Fibroblast of gingiva (primary cell): ENCODE measurements around the gene C6orf120.

ENCODE experiments used
- DNase-seq: peaks from one replicate; pipeline ENCODE4 v3.0.0-alpha.2; 2011; ENCODE audit warnings: low read depth

C6orf120 gene

DNA sequence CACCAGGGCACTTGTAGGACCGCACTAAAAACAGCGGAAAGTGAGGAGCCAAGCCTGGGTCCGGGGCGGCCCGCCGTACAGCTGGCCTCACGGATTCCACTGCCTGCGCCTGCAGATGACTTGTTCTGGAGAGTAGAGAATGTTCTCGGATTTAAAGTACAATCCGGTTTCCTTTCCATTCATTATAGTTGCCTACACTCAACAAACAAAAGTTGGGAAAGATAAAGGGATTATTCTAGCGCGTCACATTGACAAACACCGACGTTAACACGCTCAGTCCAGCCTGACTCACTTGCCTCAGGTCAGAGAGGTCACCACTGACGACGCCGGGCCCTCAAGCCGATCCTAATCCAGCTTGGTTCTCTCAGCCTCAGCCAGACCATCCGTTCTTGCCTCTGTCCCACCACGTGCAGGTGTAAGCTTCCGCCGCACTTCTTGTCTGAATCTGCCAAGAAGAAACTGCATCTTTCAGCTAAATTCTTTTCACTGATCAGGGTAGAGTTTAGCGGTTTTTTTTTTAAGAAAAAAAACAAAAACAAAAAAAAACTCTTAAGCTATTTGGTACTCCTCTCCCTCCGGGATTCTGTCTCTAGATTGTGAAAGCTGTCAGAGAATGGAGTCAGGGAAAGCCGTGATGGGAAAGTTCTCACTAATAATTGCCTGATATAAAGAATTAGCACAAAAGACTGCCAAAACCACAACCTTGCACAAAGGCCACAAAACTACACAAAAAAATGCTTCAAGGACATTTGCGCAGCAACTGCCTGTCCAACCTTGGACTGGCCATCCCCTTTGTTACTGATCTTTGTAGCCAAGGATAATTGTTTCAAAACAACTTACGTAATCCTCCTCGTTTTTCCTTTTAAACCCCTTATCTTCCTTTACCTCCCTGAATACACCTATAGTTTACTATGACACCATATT is 23.5 kb downstream of the C6orf120 start:
- DNase-seq: peak; percentile 60

DNA sequence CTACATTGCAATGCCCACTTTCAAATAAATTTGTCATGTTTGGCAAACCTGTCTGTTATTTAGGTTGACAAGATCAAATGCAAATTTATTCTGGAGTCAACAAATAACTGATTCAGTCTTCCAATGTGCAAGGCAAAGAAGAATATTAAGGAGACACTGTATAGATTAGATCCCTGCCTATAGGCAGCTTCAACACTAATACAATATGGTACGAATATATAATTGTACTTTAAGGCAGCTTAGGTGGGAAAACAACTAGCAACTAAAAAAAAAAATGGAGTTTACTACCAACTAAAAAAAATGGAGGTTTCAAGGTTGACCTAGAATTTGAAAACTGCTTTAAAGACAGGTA is 24.1 kb downstream of the C6orf120 start:
- DNase-seq: no peak

DNA sequence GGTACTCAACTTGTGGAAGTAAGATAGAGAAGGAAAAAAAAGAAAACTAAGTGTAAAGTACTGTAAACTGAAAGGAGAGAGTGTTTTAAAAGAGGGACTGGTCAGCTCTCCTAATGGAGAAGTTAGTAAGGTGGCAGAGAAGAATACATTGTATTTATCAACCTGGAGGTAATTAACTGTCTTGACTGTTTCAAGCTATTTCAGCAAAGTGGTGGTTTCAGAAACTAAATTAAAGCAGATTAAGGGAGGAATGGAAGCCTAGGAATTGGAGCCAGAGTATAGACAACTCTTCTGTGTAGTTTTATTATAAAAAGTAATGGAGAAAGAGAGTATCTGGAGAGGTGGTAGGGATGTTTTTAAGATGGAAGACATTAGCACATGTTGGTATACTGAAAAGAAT is 25.0 kb downstream of the C6orf120 start:
- no peak for DNase-seq

DNA sequence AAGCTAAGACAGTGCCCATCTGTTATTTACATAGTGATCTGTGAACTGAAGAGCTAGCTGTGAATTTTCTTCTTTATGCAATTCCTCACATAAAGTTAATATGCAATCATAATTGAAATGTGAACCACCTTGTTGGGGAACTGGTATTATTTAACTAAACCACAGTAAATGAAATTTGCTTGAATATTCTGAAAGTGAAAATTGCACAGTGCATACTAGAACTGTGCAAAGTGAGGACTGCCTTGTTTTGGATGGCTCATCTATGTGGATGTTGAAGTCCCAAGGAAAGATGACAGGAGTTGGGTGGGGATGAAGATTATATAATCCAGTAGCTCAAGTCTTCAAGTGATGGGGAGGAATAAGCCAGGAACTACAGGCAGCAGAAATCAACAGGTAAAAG is 28.0 kb downstream of the C6orf120 start:
- DNase-seq: no peak

DNA sequence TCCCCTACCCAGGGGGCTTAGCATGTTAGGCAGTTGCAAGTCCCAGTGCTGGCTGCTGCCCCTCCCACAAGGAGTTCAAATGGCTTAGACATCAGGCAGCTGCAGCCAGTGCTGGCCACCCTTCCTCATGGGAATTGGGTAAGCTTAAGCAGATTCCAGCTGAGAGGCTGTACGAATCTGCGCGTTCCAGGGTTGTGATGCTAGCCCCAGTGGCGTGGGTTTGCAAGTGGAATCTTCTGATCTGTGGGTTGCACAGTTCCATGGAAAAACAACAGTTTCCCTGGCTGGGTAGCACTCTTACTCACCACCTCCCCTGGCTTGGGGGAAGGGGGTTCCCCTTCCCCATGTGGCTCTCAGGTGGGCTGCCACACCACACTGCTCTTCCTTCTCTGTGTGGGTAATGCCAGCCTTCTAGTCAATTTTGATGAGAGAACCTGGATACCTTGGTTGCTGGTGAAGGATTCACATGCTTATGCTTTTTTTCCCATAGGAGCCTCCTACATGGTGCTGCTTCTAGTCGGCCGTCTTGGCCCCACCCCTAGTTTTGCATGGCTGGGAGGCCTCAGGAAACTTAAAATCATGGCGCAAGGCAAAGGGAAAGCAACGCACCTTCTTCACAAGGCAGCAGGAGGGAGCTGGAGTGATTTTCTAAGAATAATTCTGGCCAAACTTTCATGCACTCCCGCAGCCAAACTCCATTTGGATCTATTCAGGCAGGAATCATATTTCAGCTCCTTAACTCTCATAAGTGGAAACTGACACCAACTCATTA is 36.5 kb downstream of the C6orf120 start:
- peak; percentile 36 for DNase-seq

DNA sequence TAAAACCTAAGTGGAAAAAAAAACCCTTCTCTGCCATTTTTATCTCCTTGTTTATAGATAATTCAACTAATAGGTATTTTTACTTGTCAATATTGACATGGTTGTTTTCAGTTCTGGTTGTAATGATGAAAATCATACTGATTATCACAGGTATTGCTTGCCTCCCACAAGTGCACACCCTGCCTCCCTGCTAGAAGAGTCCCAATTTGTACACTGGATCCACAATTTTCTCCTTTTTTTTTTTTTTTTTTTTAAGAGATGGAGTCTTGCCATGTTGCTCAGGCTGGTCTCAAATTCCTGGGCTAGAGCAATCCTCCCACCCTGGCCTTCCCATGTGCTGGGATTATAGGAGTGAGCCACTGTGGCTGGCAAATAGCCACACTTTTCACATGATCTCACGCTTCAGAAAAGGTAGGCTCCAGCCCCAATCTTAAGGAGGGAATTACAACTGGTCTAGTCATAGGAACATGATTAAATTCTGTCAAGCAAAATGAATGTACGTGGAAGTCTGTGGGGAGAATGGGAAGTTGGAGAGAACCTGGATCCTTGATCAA is 37.1 kb downstream of the C6orf120 start:
- no peak for DNase-seq

DNA sequence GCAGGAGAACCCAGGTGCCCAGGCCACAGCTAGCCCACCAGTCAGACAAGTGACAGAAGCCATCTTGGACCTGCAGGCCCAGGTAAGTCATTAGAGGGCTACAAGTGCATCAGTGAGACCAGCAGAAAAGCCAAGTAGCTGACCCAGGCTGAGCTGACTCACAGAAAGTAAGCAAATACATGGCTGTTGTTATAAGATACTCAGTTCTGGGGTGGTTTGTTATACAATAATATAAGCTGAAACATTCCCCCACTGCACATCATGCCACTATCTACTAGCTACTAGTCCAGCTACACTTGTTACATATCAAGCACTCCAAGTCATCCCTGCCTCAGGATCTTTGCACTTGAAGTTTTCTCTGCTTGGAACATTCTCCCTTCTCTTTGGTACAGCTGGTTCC is 39.4 kb downstream of the C6orf120 start:
- DNase-seq: no peak

DNA sequence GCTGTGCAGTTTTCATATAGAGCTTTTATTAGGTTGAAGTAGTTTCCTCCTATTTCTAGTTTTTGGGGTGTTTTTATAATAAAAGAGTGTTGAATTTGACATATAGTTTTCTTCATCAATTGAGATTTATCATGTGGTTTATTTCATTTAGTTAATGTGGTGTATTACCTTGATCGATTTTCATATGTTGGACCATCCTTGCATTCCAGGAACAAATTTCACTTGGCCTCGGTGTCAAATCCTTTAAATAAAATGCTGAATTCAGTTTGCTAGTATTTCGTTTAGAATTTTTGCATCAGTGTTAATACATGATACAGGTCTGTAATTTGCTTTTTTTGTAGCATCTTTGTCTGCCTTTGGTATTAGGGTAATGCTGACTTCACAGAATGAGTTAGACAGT is 43.5 kb downstream of the C6orf120 start:
- no peak for DNase-seq

DNA sequence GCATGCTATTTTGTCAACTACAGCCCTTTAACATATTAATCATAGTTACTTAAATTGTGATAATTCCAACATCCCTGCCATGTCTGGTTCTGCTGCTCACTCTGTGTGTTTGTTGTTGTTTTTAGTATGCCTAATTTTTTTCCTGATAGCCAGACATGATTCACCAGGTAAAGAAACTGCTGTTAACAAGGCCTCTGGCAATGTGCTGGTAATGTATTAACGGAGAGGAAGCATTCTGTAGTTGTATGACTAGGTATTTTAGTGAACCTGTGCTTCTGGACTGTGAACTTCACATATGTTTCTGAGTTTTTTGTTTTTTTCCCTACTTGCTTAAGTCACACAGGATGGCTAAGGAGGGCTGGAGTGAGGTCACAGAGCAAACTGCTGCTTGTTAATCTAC is 44.6 kb downstream of the C6orf120 start:
- no peak for DNase-seq

DNA sequence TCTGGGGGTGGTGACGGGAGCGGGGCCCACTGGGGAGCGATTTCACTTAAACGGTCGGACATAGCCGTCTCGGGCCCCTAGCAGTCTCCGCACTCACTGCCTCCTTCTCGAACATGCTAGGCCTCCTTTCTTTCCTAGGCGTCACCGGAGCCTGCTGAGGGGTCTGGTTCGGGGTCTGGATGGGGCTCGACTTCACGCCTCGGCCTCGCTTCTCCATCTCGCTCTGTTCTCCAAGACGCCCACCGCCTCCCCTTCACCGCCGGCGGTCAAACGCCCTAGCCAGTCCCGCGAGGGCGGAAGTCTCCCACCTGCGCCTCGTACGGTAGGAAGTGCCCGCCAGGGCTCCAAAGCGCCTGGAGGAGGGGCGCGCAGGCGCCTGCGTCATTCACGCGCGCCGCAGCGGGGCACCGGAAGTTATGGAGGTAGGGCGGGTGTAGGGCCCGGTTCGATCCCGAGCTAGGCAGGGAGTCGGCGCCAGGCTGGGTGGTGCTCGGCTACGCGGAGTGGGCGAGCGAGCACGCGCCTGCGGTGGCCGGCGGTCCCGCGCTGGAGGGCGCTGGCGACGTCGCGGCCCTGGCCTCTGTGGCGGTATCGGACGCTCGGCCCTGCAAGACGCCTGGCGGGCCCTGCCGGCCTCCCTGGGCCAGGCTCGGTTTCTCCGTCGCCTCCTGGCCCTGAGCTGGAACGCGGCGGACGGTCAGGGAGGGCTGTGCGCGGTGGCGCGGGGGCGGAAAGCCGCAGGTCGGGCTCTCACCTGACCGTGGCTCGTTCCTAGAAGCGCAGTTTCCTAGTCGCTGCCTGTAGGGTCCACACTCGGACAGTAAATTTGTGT is 49.5 kb downstream of the C6orf120 start, which contains the start of the genes DYNLT2 and ERMARD:
DYNLT2 (minus strand) TSS at position 331 of the 832 bp plus-strand sequence; CDS start at position 217, 114 bp downstream.
ERMARD (plus strand) TSS at position 381 of the 832 bp plus-strand sequence; CDS start at position 417, 36 bp downstream.
- peak; percentile 92 for DNase-seq

DNA sequence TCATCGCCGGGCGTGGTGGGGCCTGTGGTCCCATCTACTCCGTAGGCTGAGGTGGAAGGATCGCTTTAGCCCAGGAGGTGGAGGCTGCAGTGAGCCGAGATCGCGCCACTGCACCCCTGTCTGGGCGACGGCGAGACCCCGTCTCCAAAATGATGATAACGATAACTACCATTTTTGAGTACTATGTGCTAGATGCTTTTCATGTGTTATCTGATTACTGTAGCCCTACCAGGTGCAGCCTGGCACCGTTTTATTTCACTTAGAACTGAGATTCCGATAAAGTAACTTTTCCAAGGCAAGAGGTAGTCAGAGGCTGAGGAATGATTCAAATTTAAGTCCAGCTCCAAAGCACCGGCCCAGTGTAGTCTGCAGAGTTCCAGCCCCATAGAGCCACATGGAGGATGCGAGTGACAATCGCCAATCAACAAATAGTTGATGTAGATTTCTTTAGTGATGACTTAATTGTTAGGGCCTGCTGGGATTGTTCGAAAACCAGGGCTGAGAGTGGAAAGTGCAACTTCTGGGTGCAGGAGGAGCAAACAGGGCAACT is 50.2 kb downstream of the C6orf120 start:
- DNase-seq: no peak
